ENCODE results near the gene SPINT1. TPM values are rescaled to one million over a fixed set of nuclear protein-coding genes. Genes with fewer than 3 reads are reported as not detected.

Gene SPINT1
- total and polyA plus RNA-seq, 2 of the 13 experiments (the other 11 are each of a cell fraction or from before 2014, with no cell fraction given), result 0.49 to 2.5 TPM

- TF ChIP-seq, protein P1, sequence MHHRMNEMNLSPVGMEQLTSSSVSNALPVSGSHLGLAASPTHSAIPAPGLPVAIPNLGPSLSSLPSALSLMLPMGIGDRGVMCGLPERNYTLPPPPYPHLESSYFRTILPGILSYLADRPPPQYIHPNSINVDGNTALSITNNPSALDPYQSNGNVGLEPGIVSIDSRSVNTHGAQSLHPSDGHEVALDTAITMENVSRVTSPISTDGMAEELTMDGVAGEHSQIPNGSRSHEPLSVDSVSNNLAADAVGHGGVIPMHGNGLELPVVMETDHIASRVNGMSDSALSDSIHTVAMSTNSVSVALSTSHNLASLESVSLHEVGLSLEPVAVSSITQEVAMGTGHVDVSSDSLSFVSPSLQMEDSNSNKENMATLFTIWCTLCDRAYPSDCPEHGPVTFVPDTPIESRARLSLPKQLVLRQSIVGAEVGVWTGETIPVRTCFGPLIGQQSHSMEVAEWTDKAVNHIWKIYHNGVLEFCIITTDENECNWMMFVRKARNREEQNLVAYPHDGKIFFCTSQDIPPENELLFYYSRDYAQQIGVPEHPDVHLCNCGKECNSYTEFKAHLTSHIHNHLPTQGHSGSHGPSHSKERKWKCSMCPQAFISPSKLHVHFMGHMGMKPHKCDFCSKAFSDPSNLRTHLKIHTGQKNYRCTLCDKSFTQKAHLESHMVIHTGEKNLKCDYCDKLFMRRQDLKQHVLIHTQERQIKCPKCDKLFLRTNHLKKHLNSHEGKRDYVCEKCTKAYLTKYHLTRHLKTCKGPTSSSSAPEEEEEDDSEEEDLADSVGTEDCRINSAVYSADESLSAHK (CRISPR knock-in tag; IDR thresholded peaks at IDR 0.05; ENCODE audit: borderline replicate concordance), result no peak
- TF ChIP-seq, protein P2, sequence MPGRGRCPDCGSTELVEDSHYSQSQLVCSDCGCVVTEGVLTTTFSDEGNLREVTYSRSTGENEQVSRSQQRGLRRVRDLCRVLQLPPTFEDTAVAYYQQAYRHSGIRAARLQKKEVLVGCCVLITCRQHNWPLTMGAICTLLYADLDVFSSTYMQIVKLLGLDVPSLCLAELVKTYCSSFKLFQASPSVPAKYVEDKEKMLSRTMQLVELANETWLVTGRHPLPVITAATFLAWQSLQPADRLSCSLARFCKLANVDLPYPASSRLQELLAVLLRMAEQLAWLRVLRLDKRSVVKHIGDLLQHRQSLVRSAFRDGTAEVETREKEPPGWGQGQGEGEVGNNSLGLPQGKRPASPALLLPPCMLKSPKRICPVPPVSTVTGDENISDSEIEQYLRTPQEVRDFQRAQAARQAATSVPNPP (CRISPR knock-in tag; IDR thresholded peaks at IDR 0.05), result 0 out of 2 replicates have a peak, but pooled peaks have one; percentile 42
- TF ChIP-seq NRL (CRISPR knock-in tag; IDR thresholded peaks at IDR 0.05; ENCODE audit: borderline replicate concordance) (peak; percentile 85; the same call in 1 of the 2 replicates), ZNF788 (CRISPR knock-in tag; IDR thresholded peaks at IDR 0.05; ENCODE audit: borderline replicate concordance) (peak; percentile 68; the same call in 1 of the 2 replicates), KDM5B (CRISPR knock-in tag; IDR thresholded peaks at IDR 0.05; ENCODE audit: borderline replicate concordance) (peak; percentile 85; the same call in 1 of the 2 replicates), ZNF414 (CRISPR knock-in tag; IDR thresholded peaks at IDR 0.05) (peak; percentile 55; the same call in 1 of the 2 replicates), NR2C2 (CRISPR knock-in tag; IDR thresholded peaks at IDR 0.05; ENCODE audit: borderline replicate concordance) (peak; percentile 93), NR0B2 (CRISPR knock-in tag; IDR thresholded peaks at IDR 0.05) (peak; percentile 66; the same call in 1 of the 2 replicates), KDM3A (CRISPR knock-in tag; IDR thresholded peaks at IDR 0.05; ENCODE audit: low read depth) (peak; percentile 53; the same call in 1 of the 2 replicates), ZNF597 (CRISPR knock-in tag; IDR thresholded peaks at IDR 0.05) (no peak), SP2 (CRISPR knock-in tag; IDR thresholded peaks at IDR 0.05) (no peak), KDM4B (CRISPR knock-in tag; IDR thresholded peaks at IDR 0.05) (peak; percentile 23; the same call in 1 of the 2 replicates)
- TF ChIP-seq, protein P3, sequence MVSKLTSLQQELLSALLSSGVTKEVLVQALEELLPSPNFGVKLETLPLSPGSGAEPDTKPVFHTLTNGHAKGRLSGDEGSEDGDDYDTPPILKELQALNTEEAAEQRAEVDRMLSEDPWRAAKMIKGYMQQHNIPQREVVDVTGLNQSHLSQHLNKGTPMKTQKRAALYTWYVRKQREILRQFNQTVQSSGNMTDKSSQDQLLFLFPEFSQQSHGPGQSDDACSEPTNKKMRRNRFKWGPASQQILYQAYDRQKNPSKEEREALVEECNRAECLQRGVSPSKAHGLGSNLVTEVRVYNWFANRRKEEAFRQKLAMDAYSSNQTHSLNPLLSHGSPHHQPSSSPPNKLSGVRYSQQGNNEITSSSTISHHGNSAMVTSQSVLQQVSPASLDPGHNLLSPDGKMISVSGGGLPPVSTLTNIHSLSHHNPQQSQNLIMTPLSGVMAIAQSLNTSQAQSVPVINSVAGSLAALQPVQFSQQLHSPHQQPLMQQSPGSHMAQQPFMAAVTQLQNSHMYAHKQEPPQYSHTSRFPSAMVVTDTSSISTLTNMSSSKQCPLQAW (CRISPR knock-in tag; IDR thresholded peaks at IDR 0.05), result peak; percentile 59; the same call in 1 of the 2 replicates
- TF ChIP-seq, protein P4, sequence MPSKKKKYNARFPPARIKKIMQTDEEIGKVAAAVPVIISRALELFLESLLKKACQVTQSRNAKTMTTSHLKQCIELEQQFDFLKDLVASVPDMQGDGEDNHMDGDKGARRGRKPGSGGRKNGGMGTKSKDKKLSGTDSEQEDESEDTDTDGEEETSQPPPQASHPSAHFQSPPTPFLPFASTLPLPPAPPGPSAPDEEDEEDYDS (CRISPR knock-in tag; IDR thresholded peaks at IDR 0.05), result peak; percentile 85
- TF ChIP-seq, protein P5, sequence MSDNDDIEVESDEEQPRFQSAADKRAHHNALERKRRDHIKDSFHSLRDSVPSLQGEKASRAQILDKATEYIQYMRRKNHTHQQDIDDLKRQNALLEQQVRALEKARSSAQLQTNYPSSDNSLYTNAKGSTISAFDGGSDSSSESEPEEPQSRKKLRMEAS (IDR thresholded peaks at IDR 0.05), result peak; percentile 68
- TF ChIP-seq, protein P6, sequence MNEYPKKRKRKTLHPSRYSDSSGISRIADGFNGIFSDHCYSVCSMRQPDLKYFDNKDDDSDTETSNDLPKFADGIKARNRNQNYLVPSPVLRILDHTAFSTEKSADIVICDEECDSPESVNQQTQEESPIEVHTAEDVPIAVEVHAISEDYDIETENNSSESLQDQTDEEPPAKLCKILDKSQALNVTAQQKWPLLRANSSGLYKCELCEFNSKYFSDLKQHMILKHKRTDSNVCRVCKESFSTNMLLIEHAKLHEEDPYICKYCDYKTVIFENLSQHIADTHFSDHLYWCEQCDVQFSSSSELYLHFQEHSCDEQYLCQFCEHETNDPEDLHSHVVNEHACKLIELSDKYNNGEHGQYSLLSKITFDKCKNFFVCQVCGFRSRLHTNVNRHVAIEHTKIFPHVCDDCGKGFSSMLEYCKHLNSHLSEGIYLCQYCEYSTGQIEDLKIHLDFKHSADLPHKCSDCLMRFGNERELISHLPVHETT (CRISPR knock-in tag; conservative IDR thresholded peaks at IDR 0.05), result 0 out of 2 replicates have a peak, but pooled peaks have one; percentile 46
Measured at GRCh38 chr15:40807028-40807887, 36.6 kb upstream of the SPINT1 start, which contains the start of the genes DNAJC17 and ZFYVE19 (continued).
